GM10266 (cell line): ENCODE measurements around the gene TMBIM1.

ENCODE experiments used
- DNase-seq: peaks from one replicate; pipeline ENCODE4 v3.0.0; 2012; ENCODE audit errors: extremely low spot score
- TF ChIP-seq, protein P1 (sequence below): IDR thresholded peaks from 2 replicates; pipeline ENCODE4 v1.5.1; 2012; ENCODE audit warnings: mild to moderate bottlenecking, low read depth; ENCODE audit not compliant: control insufficient read depth, insufficient read depth; ENCODE audit errors: missing control alignments

The TMBIM1 gene, protein sequence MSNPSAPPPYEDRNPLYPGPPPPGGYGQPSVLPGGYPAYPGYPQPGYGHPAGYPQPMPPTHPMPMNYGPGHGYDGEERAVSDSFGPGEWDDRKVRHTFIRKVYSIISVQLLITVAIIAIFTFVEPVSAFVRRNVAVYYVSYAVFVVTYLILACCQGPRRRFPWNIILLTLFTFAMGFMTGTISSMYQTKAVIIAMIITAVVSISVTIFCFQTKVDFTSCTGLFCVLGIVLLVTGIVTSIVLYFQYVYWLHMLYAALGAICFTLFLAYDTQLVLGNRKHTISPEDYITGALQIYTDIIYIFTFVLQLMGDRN

DNA sequence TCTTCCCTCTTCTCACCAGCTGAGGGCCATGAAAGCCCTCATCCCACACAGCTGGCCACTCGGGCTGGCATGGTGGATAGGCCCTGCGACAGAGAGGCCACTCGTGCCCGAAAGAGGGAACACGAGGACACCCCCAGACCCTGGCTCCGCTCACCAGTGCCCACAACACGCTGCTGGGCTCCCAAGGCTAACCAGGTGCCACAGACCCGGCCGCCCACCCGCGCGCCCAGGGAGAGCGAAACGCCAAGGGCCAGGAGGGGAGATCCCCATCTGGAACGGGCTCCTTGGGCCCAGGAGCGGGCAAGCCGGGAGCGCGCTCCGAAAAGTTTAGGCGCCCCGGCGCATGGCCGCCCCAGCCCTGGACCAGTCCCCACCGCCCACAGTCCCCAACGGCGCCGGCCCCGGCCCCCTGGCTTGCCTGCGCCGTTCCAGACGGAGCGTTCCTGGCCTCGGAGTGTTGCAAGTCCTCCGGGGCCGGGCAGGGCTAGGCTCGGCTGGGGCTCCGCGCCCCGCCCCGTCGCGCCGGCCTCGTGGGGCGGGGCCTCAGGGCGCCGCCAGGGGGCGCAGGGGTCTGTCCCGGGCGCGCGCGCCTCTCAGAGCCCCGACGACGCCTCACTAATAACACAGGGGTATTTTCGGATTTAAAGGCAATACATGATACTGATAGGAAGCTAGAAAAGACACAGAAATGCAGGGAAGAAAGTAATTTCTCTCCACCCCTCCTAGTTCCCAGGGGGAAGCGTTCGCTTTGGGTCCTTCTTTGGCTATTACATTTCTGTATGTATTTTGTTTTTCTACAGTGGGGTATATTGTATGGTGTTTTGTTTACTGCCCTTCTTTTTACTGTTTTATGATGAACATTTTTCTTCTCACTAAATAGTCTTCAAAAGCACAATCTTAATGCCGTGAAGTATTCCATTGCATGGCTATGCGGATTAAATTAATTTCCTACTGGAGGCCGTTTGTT lies at the start of gene TMBIM1:
Gene TMBIM1 (minus strand): TSS at position 456 of the 967 bp plus-strand sequence. CDS start 10,362 bp downstream, outside the sequence.
- TF ChIP-seq, protein P1, sequence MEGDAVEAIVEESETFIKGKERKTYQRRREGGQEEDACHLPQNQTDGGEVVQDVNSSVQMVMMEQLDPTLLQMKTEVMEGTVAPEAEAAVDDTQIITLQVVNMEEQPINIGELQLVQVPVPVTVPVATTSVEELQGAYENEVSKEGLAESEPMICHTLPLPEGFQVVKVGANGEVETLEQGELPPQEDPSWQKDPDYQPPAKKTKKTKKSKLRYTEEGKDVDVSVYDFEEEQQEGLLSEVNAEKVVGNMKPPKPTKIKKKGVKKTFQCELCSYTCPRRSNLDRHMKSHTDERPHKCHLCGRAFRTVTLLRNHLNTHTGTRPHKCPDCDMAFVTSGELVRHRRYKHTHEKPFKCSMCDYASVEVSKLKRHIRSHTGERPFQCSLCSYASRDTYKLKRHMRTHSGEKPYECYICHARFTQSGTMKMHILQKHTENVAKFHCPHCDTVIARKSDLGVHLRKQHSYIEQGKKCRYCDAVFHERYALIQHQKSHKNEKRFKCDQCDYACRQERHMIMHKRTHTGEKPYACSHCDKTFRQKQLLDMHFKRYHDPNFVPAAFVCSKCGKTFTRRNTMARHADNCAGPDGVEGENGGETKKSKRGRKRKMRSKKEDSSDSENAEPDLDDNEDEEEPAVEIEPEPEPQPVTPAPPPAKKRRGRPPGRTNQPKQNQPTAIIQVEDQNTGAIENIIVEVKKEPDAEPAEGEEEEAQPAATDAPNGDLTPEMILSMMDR: peak; percentile 93
- DNase-seq: peak; percentile 91

DNA sequence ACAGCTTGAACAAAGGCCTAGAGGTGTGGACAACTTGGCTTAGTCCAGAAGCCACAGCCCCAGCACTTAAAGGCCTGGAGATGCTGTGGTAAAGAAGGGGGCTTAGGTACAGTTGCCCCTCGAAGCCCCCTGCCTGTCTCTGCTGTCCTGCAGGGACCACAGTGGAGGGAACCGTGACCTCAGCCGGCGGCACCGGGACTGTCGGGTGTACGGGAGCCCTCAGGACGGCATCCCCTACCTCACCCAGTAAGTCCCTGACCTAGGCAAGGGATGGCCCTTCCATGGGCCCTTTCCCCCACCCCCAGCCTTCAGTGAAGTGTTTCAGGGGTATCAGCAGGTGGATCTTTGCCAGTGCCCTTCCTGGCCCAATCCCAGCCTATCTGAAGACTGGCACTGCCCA lies 49.1 kb upstream of the TMBIM1 start:
- TF ChIP-seq, protein P1: no peak
- no peak for DNase-seq

DNA sequence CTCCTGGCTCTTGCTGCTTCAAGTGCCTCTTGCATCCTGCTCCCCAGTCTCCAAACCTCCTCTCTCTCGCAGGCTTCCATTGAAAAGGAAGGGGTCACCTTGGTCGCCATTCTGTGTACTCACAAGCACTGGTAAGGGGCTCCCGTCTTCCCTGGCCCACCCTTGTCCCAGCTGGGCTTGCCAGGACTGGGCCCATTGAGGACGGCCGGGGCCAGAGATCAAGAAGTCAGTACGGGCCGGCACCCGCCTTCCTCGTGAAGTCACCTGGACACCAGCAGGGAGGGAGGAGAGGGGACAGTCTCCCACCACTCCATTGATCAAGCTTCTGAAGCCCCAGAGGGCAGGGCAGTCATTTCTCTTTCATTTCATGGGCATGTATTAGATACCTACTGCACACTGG lies 48.4 kb upstream of the TMBIM1 start:
- TF ChIP-seq, protein P1: no peak
- DNase-seq: no peak

DNA sequence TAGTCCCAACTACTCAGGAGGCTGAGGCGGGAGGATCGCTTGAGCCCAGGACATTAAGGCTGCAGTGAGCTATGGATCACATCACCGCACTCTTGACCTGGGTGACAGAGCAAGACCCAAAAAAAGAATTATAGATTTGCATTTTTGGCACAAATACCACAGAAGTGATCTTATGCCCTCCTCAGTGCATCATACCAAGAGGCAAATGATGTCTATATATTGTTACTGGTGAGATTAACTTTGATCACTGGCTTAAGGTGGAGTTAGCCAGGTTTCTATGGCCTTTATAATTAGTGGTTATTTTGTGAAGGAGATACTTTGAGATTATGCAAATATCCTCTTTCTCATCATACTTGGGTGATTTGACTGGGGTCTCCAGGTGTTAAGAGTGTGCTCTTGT lies 42.2 kb upstream of the TMBIM1 start:
- TF ChIP-seq, protein P1: no peak
- no peak for DNase-seq

DNA sequence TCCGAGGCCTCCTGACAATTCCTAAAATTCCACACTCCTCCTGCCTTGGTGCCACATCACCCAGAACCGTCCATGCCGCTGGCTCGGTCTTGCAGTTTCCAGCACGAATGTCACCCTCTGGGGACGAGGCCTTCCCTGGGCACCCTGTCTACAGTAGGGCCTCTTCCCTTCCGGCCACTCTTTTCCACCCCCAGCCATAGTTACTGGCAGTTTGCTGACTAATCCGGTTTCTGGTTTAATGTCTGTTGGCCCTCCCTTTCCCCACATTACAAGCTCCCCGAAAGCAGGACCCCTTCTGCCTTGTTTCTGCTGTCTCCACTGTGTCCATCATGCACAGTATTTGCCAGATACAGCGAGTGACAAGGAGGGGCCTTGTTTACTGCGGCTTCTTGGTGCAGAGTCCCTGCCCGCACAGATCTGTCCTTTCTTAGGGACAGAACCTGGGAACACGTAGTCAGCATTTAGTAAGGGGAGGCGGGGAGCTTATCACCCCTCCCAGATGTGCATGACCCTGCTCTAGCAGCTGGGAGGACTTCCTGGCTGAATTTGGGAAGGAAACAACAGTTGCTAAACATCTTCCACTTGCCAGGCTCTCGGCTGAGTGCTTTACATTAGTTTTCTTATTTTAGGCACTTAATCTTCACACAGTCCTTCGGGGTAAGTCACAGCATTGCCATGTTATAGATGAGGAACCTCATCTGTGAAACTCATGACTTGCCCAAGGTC lies 40.8 kb upstream of the TMBIM1 start:
- TF ChIP-seq, protein P1: no peak

DNA sequence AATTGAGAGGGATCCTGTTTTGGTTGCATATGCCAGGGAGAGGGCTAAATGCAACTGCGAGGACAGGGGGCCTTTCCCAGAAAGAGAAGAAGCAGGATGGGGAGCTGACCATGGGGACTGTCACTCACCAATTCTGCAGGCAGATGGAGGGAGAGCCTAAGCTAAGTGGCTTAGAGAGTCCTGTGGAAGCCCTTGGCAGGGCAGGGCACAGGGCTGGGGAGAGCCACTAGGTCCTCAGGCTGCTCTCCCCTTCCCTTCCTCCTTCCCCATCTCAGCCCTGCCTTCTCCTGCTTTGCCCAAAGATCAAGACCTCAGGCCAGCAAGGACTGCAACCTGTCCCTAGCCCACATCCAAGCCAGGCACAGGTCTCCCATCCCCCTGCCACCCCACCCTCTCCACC lies 40.0 kb upstream of the TMBIM1 start:
- TF ChIP-seq, protein P1: peak; percentile 3
- no peak for DNase-seq

More for the DNA sequence above, 40.8 kb upstream of the TMBIM1 start:
- no peak for DNase-seq
